NCI-H345 (cell line): ENCODE results near the gene RERE.
A peak's percentile ranks its signal among the peaks of the same experiment; 100 is the strongest.

Source experiments
- DNase-seq: peaks from one replicate; lab custom pipeline; 2025; lab: John Stamatoyannopoulos, UW

Gene RERE

DNA sequence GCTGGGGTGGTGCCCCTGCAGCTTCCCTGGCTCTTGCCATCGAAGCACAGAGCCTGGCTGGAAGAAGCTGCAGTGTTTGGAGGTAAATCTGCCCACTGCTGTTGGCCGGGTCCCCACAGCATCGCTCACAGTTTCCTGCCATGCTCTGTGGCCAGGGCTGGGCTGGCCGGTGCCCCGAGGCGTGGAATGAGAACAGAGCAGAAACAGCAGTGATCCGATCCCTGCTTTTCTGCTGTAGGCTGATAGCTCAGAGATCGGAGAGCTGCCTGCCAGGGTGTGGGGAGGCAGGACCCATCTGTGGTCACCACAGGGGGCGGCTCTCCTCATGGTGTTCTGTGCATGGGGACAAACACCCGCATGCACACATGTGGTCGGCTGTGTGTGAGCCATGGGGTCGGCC is 488.0 kb downstream of the RERE start:
- DNase-seq: no peak

GRCh38 chr1:8328271-8328670 is 489.2 kb downstream of the RERE start:
- no peak for DNase-seq

DNA sequence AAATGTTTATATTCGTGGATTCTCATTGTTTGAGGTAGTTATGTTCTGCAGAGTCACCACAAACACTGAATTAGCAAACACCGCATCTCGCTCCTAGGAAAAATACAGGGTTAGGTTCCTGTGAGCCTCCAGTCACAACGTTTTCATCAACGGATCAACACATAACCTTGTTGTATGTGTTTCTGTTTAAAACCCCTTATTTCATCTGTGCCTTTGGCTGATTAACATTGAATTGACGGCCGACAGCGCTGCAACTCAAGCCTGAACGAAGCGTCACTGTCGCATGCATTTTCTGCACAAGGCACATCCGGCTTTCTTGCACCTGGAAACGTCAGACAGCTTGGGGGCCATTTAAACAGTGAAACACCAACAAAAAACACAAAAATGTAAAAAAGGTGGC is 491.2 kb downstream of the RERE start:
- no peak for DNase-seq

- no peak for DNase-seq
Observed at GRCh38 chr1:8325771-8326170, 491.7 kb downstream of the RERE start.

- DNase-seq: no peak
Observed at GRCh38 chr1:8324176-8324810, 493.1 kb downstream of the RERE start.

DNA sequence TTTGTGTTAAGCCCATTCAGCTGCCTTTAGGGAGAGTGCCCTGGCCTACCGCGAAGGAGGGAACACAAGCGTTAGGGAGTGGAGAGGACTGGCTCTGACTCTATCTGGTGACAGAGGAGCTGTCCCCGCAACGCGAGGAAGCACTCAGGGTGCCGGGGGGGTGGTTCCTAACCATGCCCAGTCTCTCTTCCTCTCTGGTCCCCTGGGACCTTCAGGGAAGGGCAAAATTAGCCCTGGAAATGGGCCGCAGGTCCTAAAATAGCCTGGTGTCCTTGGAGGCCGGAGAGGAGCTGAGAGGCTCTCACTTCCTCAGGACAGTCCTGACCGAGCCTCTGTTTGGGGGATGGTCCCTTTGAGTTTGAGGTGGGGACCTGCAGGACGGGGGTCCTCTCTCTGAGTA is 493.7 kb downstream of the RERE start:
- no peak for DNase-seq

DNA sequence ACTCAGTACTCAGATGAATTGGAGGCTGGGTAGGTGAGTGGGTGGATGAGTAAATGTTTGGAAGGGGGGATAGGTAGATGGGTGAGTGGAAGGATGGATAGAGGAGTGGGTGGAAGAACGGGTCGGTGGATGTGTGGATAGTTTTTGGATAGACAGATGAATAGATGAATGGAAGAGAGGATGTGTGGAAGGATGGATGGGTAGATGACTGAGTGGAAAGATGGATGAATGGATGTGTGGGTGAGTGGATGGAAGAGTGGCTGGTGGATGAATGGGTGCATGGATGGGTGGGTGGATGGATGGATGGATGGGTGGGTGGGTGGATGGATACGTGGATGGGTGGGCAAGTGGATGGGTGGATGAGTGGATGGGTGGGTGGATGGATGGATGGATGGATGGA is 495.8 kb downstream of the RERE start:
- no peak for DNase-seq

GRCh38 chr1:8318436-8318835 is 499.0 kb downstream of the RERE start:
- DNase-seq: no peak

DNA sequence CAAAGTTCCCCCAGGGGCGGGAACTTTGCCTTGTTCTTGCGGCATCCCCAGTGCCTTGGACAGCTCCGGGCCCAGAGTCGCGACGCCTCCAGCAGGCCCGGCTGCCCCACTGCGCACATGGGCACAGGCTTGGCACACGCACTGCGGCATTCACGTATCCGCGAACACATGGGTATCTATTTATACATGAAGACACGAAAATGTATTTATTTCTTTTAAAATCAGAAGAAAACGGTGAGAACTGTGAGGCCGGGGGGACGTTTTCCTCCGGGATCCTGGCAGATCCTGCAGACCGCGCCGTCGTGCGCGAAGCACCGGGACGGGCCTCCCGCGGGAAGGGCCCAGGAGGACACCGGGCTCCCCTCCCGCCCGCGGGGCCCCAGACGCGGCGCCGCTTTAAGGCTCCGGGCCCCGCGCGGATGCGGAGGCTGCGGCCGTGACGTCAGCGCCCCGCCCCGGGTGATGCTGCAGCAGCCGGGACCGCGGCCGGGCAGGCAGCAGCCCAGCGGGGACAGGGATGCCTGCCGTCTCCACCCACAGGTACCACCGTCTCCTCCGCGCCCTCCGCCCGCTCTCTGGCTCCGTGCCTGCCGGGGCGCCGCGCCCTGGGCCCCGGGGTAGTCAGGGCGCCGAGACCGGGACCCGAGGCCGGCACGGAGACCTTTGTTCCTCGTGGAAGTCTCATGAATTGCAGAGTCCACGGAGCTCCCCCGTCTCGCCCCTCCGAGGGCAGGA is 499.6 kb downstream of the RERE start, which contains the start of gene SLC45A1:
Gene SLC45A1 (plus strand): TSS at position 468 of the 735 bp plus-strand sequence. CDS start 6,216 bp downstream, outside the sequence.
- peak; percentile 76 for DNase-seq

- no peak for DNase-seq
Observed at GRCh38 chr1:8315573-8316475, 501.6 kb downstream of the RERE start.

DNA sequence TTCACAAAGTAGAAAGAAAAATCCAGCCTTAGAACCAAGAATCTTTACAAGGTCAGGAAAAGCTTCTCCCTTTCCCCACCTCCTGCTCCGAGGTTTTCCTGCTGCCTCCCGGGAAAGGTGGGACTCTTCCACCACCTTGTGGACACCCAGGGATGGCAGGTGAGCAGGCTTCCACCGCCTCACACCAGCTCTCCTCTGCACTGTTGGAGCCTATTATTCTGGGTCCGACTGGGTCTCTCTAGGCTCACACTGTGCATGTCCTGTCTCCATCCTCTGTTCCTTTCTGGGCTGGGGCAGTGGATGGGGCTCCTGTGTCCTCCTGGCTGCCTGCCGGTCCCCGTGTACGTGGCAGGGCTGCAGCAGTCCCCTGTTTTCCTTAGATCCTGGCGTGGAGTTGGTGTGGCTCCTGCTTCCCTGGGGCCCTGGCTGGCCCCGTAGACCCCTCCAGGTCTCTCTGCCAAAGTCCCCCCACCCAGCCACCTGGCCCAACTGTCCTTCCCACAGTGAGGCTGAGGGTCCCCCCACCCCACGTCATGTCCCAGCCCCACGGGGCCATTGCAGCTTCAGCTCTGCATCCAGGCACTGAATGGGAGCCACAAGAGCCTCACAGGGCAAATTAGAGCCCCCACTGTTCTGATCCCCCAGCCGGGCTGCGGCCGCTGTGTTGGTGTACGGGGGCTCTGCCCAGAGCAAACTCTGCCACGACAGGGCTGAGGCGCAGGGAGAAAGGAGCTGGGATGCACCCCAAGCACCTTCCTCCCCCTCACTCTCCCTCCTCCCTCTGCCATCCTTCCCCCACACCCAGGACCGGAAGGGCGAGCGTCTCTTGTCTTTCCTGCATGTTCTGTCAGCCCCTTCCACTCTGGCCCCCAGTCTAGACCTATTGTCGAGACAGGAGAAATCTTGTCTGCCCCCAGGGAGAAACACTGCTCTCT is 502.8 kb downstream of the RERE start:
- DNase-seq: peak; percentile 79

DNA sequence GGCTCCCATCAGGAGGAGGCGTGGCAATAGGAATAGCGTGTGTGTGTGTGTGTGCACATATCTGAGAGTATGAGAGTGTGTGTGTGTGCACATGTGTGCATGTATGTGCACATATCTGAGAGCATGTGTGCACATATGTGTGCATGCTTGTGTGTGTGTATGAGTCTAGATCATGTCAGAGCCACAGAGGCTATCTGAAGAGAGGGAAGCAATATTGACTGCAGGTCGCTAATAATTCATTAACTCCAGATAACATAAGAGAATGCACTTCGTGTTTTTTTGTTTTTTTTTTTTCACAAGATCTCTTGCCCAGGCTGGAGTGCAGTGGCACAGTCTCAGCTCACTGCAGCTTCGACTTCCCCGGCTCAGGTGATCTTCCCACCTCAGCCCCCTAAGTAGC is 504.2 kb downstream of the RERE start:
- no peak for DNase-seq

DNA sequence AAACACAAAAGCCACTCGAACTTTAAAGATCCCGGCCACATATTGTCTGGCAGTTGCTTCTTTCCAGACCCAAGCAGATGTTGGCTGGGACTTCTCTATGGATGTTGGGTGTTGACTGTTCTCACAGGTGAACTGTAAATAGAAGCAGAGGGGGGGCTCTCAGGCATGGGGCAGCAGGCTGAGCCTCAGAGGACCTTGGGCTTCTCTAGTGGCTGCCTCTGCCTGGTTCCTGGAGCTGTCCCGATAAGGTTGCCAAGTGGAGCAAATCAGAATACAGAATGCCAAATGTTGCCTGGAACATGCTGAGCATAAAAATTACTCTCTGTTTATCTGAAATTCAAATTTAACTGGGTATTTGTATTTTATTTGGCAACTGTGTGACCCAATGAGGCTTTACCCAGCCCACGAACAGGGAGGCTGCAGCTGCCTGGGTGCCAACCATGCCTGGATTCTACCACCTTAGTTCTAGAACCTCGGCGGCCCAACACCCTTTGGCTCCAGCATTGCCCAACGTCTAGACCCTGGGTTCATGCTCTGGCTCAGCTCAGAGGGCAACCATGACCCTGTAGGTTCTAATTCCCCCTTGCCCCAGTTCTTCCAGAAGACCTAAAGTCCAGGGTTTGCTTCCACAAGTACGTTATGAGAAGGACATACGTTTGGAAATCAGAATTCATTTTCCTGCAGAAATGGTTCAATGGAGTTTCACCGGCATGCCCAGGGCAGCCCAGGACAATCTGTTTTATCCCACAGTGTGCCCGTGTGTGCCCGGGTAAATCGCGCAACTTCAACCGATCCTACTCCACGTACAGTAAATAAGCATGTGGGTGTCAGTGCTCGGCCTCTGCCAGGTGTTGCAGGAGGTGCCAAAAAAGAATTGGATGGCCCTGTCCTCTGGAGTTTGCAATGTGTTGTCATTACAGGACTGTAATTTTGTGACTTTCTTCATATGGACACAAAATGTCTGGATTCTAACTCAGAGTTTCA is 504.9 kb downstream of the RERE start:
- peak; percentile 81 for DNase-seq

DNA sequence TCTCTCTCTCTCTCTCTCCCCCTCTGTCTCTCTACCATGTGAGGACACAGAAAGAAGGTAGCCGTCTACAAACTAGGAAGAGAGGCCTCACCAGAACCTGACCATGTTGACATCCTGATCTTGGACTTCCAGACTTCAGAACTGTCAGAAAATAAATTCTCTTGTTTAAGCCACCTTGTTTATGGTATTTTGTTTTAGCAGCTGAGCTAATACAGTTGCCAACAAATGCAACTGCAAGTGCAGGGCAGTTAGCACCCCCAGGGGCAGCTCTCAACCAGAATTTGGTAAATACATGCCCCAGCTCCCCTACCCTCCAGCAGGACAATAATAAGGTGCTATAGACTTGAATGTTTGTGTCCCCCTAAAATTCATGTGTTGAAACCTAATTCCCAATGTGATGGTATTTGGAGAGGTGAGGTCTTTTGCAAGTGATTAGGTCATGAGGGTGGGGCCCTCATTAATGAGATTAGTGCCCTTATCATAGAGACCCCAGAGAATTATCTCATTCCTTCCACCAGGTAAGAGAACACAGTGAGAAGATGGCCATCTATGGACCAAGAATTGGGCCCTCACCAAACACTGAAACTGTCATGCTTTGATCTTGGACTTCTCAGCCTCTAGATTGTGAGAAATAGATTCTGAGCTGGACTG is 506.2 kb downstream of the RERE start:
- DNase-seq: no peak

- DNase-seq: no peak
Observed at GRCh38 chr1:8307628-8308027, 509.8 kb downstream of the RERE start.

DNA sequence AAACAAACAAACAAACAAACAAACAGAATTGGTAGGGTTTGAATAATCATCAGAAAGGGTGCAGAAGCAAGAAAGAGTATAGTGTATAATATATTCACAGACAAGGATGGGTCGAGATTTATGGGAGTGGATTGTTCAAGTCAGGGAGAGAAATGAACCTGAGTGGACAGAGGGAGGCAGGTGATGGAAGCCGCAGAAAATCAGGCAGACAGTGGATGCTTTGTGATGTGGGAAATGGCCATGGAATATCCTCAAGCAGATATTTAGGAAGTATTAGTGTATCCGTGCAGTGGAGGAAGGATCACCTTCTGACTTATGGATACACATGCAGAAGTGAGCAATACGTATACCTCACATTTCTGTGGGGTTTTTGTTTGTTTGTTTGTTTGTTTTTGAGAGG is 513.6 kb downstream of the RERE start:
- DNase-seq: no peak

GRCh38 chr1:8303141-8303540 is 514.3 kb downstream of the RERE start:
- DNase-seq: no peak
